Measurements from ENCODE around the gene KRTAP19-2. TPM values are rescaled to one million over a fixed set of nuclear protein-coding genes. Genes with fewer than 3 reads are reported as not detected.

Gene KRTAP19-2
- total and polyA plus RNA-seq, 9 of the 15 experiments (the other 6 are each of a cell fraction or from before 2014, with no cell fraction given): not detected

DNA sequence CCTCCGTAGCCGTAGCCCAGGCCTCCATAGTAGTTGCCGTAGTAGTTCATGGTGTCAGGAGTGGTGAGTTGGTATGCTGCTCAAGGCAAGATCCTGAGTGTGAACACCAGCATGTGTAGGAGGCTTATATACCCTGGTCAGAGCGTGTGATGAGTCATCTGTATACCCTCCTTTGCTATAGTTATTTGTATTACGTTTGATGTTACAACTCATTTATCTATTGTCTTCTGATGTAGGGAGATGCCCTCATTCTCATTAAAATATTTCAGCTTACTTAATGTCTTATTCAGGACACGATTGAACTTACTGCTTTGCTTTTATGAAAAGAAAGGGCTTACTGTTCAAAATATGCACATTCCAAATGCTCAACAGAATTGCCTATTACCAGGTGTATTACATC, 14.8 kb upstream of the KRTAP19-2 start, which contains the start of gene KRTAP19-5:
TSS of gene KRTAP19-5 (minus strand) at position 101 of the 400 bp plus-strand sequence. CDS start at position 50, 51 bp downstream.
- no peaks in the 10 kb centered on the region for H3K27me3 ChIP-seq (ENCODE audit: control insufficient read depth in 2 of 2, insufficient read depth in 2 of 2, low read length in 2 of 2)
- H3K36me3 ChIP-seq (ENCODE audit: control insufficient read depth, insufficient read depth, low read length): no peaks in the 10 kb centered on the region
- 0% methylated on average over 6 of the region's 6 CpGs for WGBS (ENCODE audit: insufficient coverage, low coverage, missing lambda C conversion rate)
- H3K9me3 ChIP-seq (replicated peaks; ENCODE audit: control insufficient read depth, insufficient read depth, low read depth, low read length): no peaks in the 10 kb centered on the region
- ATAC-seq (no peak), DNase-seq (ENCODE audit: extremely low read depth in 1 of 4, low spot score in 3 of 4) (no peak), FAIRE-seq (no peak)
- H4K20me1 ChIP-seq (replicated peaks; ENCODE audit: control insufficient read depth, insufficient read depth, low read length): no peaks in the 10 kb centered on the region
- no peak within 1 kb of the TSS for H3K4me2 ChIP-seq (ENCODE audit: insufficient read depth, low read length)
- BruUV-seq (replicated peaks): no TSS peak
- ChIA-PET CTCF (ENCODE audit: low intra/inter-chr PET ratio) (no interaction called here), POLR2A (no interaction called here)
- in situ Hi-C loops (cut with MboI): no loop called here
- H3K79me2 ChIP-seq (ENCODE audit: control insufficient read depth, insufficient read depth, low read length): no peaks in the 10 kb centered on the region
- no peak within 1 kb of the TSS for H3K9ac ChIP-seq (ENCODE audit: insufficient read depth in 1 of 2, low read depth in 2 of 2, low read length in 2 of 2)
- intact Hi-C loops (cut with micrococcal nuclease): loop anchor here (10.0 kb wide), 1 partner anchor 243 kb away; the partner anchor contains the start of gene KRTAP21-2
- no peak within 1 kb of the TSS for H2AFZ ChIP-seq (ENCODE audit: low read depth, low read length)
- H3K4me3 ChIP-seq: no peak within 1 kb of the TSS
- no peaks in the 10 kb centered on the region for H3K9me1 ChIP-seq (ENCODE audit: control insufficient read depth, insufficient read depth, low read length)
- TF ChIP-seq ZNF584 (CRISPR knock-in tag; IDR thresholded peaks at IDR 0.05; ENCODE audit: low read depth) (no peak), CC2D1A (IDR thresholded peaks at IDR 0.05) (no peak), POLR2H (tag; IDR thresholded peaks at IDR 0.05; ENCODE audit: low read depth) (no peak), FOXM1 (IDR thresholded peaks at IDR 0.05; ENCODE audit: low read depth) (no peak), FOXM1 (CRISPR knock-in tag; IDR thresholded peaks at IDR 0.05; ENCODE audit: low read depth) (no peak), CBX5 (IDR thresholded peaks at IDR 0.05; ENCODE audit: borderline replicate concordance, low read depth) (no peak), ZNF316 (IDR thresholded peaks at IDR 0.05) (no peak), ZNF75A (CRISPR knock-in tag; IDR thresholded peaks at IDR 0.05) (no peak), EZH2 (IDR thresholded peaks at IDR 0.05; ENCODE audit: borderline replicate concordance, low read depth, low read length) (no peak), CREM (IDR thresholded peaks at IDR 0.05; ENCODE audit: low read depth) (no peak), SLC30A9 (CRISPR knock-in tag; IDR thresholded peaks at IDR 0.05) (no peak), GTF2A2 (tag; IDR thresholded peaks at IDR 0.05) (no peak), SNIP1 (IDR thresholded peaks at IDR 0.05; ENCODE audit: low read depth) (no peak), SREBF2 (CRISPR knock-in tag; IDR thresholded peaks at IDR 0.05) (no peak), PRPF4 (IDR thresholded peaks at IDR 0.05; ENCODE audit: insufficient read depth, low read depth, low read length, poor library complexity, severe bottlenecking) (no peak), ZNF766 (CRISPR knock-in tag; conservative IDR thresholded peaks at IDR 0.05) (no peak)
- TF ChIP-seq, protein P1, sequence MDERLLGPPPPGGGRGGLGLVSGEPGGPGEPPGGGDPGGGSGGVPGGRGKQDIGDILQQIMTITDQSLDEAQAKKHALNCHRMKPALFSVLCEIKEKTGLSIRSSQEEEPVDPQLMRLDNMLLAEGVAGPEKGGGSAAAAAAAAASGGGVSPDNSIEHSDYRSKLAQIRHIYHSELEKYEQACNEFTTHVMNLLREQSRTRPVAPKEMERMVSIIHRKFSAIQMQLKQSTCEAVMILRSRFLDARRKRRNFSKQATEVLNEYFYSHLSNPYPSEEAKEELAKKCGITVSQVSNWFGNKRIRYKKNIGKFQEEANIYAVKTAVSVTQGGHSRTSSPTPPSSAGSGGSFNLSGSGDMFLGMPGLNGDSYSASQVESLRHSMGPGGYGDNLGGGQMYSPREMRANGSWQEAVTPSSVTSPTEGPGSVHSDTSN (CRISPR knock-in tag; IDR thresholded peaks at IDR 0.05; ENCODE audit: low read depth): no peak
- TF ChIP-seq, protein P1 (tag; conservative IDR thresholded peaks at IDR 0.05; ENCODE audit: low read depth): no peak
- TF ChIP-seq, protein P2, sequence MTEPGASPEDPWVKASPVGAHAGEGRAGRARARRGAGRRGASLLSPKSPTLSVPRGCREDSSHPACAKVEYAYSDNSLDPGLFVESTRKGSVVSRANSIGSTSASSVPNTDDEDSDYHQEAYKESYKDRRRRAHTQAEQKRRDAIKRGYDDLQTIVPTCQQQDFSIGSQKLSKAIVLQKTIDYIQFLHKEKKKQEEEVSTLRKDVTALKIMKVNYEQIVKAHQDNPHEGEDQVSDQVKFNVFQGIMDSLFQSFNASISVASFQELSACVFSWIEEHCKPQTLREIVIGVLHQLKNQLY (CRISPR knock-in tag; conservative IDR thresholded peaks at IDR 0.05): no peak
- TF ChIP-seq, protein P3, sequence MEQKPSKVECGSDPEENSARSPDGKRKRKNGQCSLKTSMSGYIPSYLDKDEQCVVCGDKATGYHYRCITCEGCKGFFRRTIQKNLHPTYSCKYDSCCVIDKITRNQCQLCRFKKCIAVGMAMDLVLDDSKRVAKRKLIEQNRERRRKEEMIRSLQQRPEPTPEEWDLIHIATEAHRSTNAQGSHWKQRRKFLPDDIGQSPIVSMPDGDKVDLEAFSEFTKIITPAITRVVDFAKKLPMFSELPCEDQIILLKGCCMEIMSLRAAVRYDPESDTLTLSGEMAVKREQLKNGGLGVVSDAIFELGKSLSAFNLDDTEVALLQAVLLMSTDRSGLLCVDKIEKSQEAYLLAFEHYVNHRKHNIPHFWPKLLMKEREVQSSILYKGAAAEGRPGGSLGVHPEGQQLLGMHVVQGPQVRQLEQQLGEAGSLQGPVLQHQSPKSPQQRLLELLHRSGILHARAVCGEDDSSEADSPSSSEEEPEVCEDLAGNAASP (IDR thresholded peaks at IDR 0.05): no peak
- no peak within 1 kb of the TSS for H3K27ac ChIP-seq (ENCODE audit: extremely low read depth, low read depth, low read length)
- H3K4me1 ChIP-seq (replicated peaks in 1 of 2; ENCODE audit: control insufficient read depth in 2 of 2, insufficient read depth in 2 of 2, low read length in 2 of 2): no peaks in the 10 kb centered on the region

Measured in K562 (cell line).